HepG2 (cell line): ENCODE data around the gene DLG1. TPM values are rescaled to one million over a fixed set of nuclear protein-coding genes. Genes with fewer than 3 reads are reported as not detected.

Experiments
- ATAC-seq: fragments of 200-7000 bp; cut with Tn5 transposase; 3 replicates; pipeline ENCODE4 v1.9.1; 2020; ENCODE audit warnings: mild to moderate bottlenecking, moderate library complexity
- BruUV-seq: library from RNA; stranded (reverse); fragments of 400-500 nt; replicated peaks from 2 replicates; lab custom pipeline; 2021; lab: Mats Ljungman, UMichigan
- CTCF ChIA-PET: fragments of 300-600 bp; formaldehyde crosslinking; extraction: SDS; loops from one replicate; lab custom pipeline; 2021; ENCODE audit warnings: low total read pairs, inconsistent platforms, low intra/inter-chr PET ratio; lab: Yijun Ruan, JAX
- POLR2A ChIA-PET: fragments of 350-600 bp; sonication (Branson Sonifier 250); formaldehyde crosslinking; loops from one replicate; lab custom pipeline; 2020; ENCODE audit warnings: antibody characterized with exemption, inconsistent platforms; lab: Yijun Ruan, JAX
- DNase-seq: peaks from one replicate; pipeline ENCODE4 v3.0.0-alpha.2; 2015; ENCODE audit warnings: low spot score
- FAIRE-seq: peaks from 3 replicates; lab custom pipeline; 2011; peaks lifted over from hg19 to GRCh38; lab: Jason Lieb, UNC
- H2AFZ ChIP-seq: one replicate; pipeline ENCODE4 v1.6.1; 2011; ENCODE audit warnings: low read length, inconsistent platforms
- H3K27ac ChIP-seq: fragments of 300-600 bp; 3 replicates; pipeline ENCODE4 v1.8.0; 2011; ENCODE audit warnings: mixed run types, mild to moderate bottlenecking, mixed read lengths, low read length, inconsistent platforms; ENCODE audit not compliant: insufficient read depth; ENCODE audit errors: extremely low read length
- H3K27me3 ChIP-seq, 2 experiments: fragments of 200-600 bp in 1 of 2; 2 replicates in 1 of 2; 3 replicates in 1 of 2; pipeline versions ENCODE4 v1.6.0 to v1.8.0; 2011; ENCODE audit warnings: low read length in 2 of 2, mild to moderate bottlenecking in 2 of 2, moderate library complexity in 2 of 2, inconsistent platforms in 1 of 2; ENCODE audit not compliant: insufficient read depth in 2 of 2, control insufficient read depth in 1 of 2
- H3K36me3 ChIP-seq, 2 experiments: fragments of 200-600 bp in 1 of 2; replicated peaks in 1 of 2; 2 replicates in 1 of 2; 3 replicates in 1 of 2; pipeline versions ENCODE4 v1.5.1 to v1.8.0; 2011; ENCODE audit warnings: low read length in 2 of 2, inconsistent platforms in 1 of 2; ENCODE audit not compliant: insufficient read depth in 2 of 2, control insufficient read depth in 1 of 2
- H3K4me1 ChIP-seq: 2 replicates; pipeline ENCODE4 v1.5.1; 2012; ENCODE audit warnings: low read length, inconsistent platforms; ENCODE audit not compliant: insufficient read depth
- H3K4me2 ChIP-seq: 2 replicates; pipeline ENCODE4 v1.6.0; 2011; ENCODE audit warnings: low read depth, low read length, inconsistent platforms
- H3K4me3 ChIP-seq, 3 experiments: fragments of 200-600 bp in 1 of 3; sonication (generic), shearing (Covaris generic) in 1 of 3; replicated peaks in 1 of 3; 2 replicates each; pipeline ENCODE4 v1.5.1; 2011 to 2016; ENCODE audit warnings: low read length in 3 of 3, inconsistent platforms in 2 of 3, low read depth in 2 of 3, mild to moderate bottlenecking in 2 of 3, control low read depth in 1 of 3, mixed read lengths in 1 of 3; ENCODE audit not compliant: insufficient read depth in 1 of 3
- H3K79me2 ChIP-seq: one replicate; pipeline ENCODE4 v1.6.1; 2011; ENCODE audit warnings: low read length, inconsistent platforms; ENCODE audit not compliant: insufficient read depth
- H3K9ac ChIP-seq: 2 replicates; pipeline ENCODE4 v1.6.0; 2011; ENCODE audit warnings: mild to moderate bottlenecking, low read depth, low read length, inconsistent platforms; ENCODE audit not compliant: insufficient read depth
- H3K9me3 ChIP-seq: 2 replicates; pipeline ENCODE4 v1.5.1; 2012; ENCODE audit warnings: mild to moderate bottlenecking, low read length
- H4K20me1 ChIP-seq: 2 replicates; pipeline ENCODE4 v1.6.0; 2011; ENCODE audit warnings: inconsistent platforms, mild to moderate bottlenecking, low read length, moderate library complexity; ENCODE audit not compliant: insufficient read depth
- BHLHE40 ChIP-seq: IDR thresholded peaks from 2 replicates; pipeline ENCODE4 v1.6.1; 2011; ENCODE audit warnings: low read length, improper control_type of control experiment
- MLLT10 ChIP-seq: sonication (generic); formaldehyde crosslinking; IDR thresholded peaks from 2 replicates; pipeline ENCODE4 v1.4.0; 2020; ENCODE audit warnings: missing genetic modification reagents
- MZF1 ChIP-seq: sonication (generic); formaldehyde crosslinking; IDR thresholded peaks from 2 replicates; pipeline ENCODE4 v1.8.1; 2023; ENCODE audit warnings: mild to moderate bottlenecking, missing genetic modification reagents, borderline replicate concordance
- PBX2 ChIP-seq: IDR thresholded peaks from 2 replicates; pipeline ENCODE4 v1.6.1; 2016; ENCODE audit warnings: control low read depth
- PRDM4 ChIP-seq: sonication (generic); formaldehyde crosslinking; IDR thresholded peaks from 2 replicates; pipeline ENCODE4 v1.9.0; 2021; ENCODE audit warnings: missing genetic modification reagents, borderline replicate concordance
- RARG ChIP-seq: sonication (generic); formaldehyde crosslinking; IDR thresholded peaks from 2 replicates; pipeline ENCODE4 v1.4.0; 2020; ENCODE audit warnings: low read depth, mild to moderate bottlenecking, missing genetic modification reagents
- ZNF205 ChIP-seq: IDR thresholded peaks from 2 replicates; pipeline ENCODE4 v1.6.1; 2018; ENCODE audit warnings: missing biosample characterization, missing genetic modification reagents
- ZNF256 ChIP-seq: sonication (generic); formaldehyde crosslinking; conservative IDR thresholded peaks from 2 replicates; pipeline ENCODE4 v1.4.0; 2020; ENCODE audit warnings: missing genetic modification reagents
- ZNF275 ChIP-seq: sonication (generic); formaldehyde crosslinking; IDR thresholded peaks from 2 replicates; pipeline ENCODE4 v1.8.0; 2022; ENCODE audit warnings: missing genetic modification reagents, mild to moderate bottlenecking, inconsistent platforms, borderline replicate concordance
- ZNF276 ChIP-seq: sonication (generic); formaldehyde crosslinking; IDR thresholded peaks from 2 replicates; pipeline ENCODE4 v1.4.0; 2020; ENCODE audit warnings: mild to moderate bottlenecking, low read depth, missing genetic modification reagents
- ZNF501 ChIP-seq: sonication (generic); formaldehyde crosslinking; IDR thresholded peaks from 2 replicates; pipeline ENCODE4 v1.5.1; 2020; ENCODE audit warnings: mild to moderate bottlenecking, moderate library complexity, missing genetic modification reagents
- WGBS: methylation state at CpG from one replicate; pipeline ENCODE4 v1.1.6; 2017; ENCODE audit warnings: low lambda C conversion rate; 5-methylcytosine and 5-hydroxymethylcytosine counted together
- in situ Hi-C: cut with HindIII; loops from 2 replicates; pipeline ENCODE4 v1.10.0; 2017; ENCODE audit warnings: low pct_unique_long_range_greater_than_20kb; ENCODE audit not compliant: extremely low pct_ligation_motif_present
- intact Hi-C: fragments of 100-400 bp; cut with micrococcal nuclease; formaldehyde crosslinking; loops from one replicate; pipeline ENCODE4 v1.10.0; 2022; ENCODE audit not compliant: unreplicated experiment
- polyA plus RNA-seq, 8 experiments: library from polyadenylated mRNA; depleted of rRNA in 3 of 8; stranded (reverse) in 7 of 8; unstranded in 1 of 8; fragments of >200 nt; fragmentation: Illumina TruSeq in 4 of 8; extraction: Trizol in 4 of 8; gene quantifications; 2 replicates each; pipeline versions ENCODE4 v1.2.1 to v1.2.3, GENCODE V29; 2011 to 2016; ENCODE audit warnings: low read depth in 4 of 8, missing spikeins in 1 of 8, mixed read lengths in 1 of 8; ENCODE audit not compliant: insufficient read depth in 1 of 8
- total RNA-seq, 5 experiments: library from RNA; depleted of rRNA; stranded (reverse); fragments of >200 nt; fragmentation: Illumina TruSeq; extraction: Trizol; gene quantifications; 2 replicates each; pipeline ENCODE4 v1.2.3, GENCODE V29; 2016; ENCODE audit warnings: low read depth in 1 of 5

DLG1 gene
- total and polyA plus RNA-seq, 2 of the 13 experiments (the other 11 are each of a cell fraction or from before 2014, with no cell fraction given): 30.5 to 104 TPM

- WGBS: 93% methylated on average over 3 of the region's 3 CpGs
- ChIA-PET CTCF (no interaction called here), POLR2A (no interaction called here)
- Histone ChIP-seq H3K27ac (no peak overlapping the region), H4K20me1 (peaks cover 13% of the 10 kb centered on the region), H3K36me3 (peaks cover 3 to 19% of the 10 kb centered on the region in 2 experiments), H3K9ac (no peak overlapping the region), H3K4me1 (peaks cover 4% of the 10 kb centered on the region; the same call in 1 of the 2 replicates), H3K9me3 (no peaks in the 10 kb centered on the region), H3K4me2 (no peak overlapping the region), H3K27me3 (no peaks in the 10 kb centered on the region), H2AFZ (no peak overlapping the region), H3K4me3 (no peak overlapping the region), H3K79me2 (peaks cover 49% of the 10 kb centered on the region)
- ATAC-seq (no peak), DNase-seq (no peak), FAIRE-seq (no peak)
- TF ChIP-seq ZNF501 (no peak), RARG (CRISPR knock-in tag) (no peak), MLLT10 (no peak), PBX2 (CRISPR knock-in tag) (no peak), ZNF276 (CRISPR knock-in tag) (no peak), MZF1 (CRISPR knock-in tag) (no peak), ZNF275 (CRISPR knock-in tag) (no peak), PRDM4 (CRISPR knock-in tag) (no peak), ZNF205 (CRISPR knock-in tag) (no peak), BHLHE40 (no peak), ZNF256 (CRISPR knock-in tag) (no peak)
- in situ Hi-C loops (no loop called here), intact Hi-C loops (loop anchor here (10.0 kb wide), 1 partner anchor 214 kb away; no protein-coding TSS in a partner anchor)
- no TSS peak for BruUV-seq
Observed at GRCh38 chr3:197188963-197189362, 109.4 kb downstream of the DLG1 start.
